ENCODE data around the gene DOK7. TPM values are rescaled to one million over a fixed set of nuclear protein-coding genes. Genes with fewer than 3 reads are reported as not detected.

Gene DOK7
- total and polyA plus RNA-seq, 4 donors = 0.13 to 0.84 (median 0.46) TPM

GRCh38 chr4:3497095-3497494 is 34.0 kb downstream of the DOK7 start:
- H3K27me3 ChIP-seq (ENCODE audit: control insufficient read depth in 4 of 4, insufficient read depth in 4 of 4, low read length in 3 of 4) = no peaks in the 10 kb centered on the region
- TF ChIP-seq HNF4G (IDR thresholded peaks at IDR 0.05) (no peak), YY1 (IDR thresholded peaks at IDR 0.05) (no peak), TAF1 (conservative IDR thresholded peaks at IDR 0.05) (no peak), RXRA (IDR thresholded peaks at IDR 0.05) (no peak), HNF4A (conservative IDR thresholded peaks at IDR 0.05) (no peak), SP1 (IDR thresholded peaks at IDR 0.05) (no peak), MAX (IDR thresholded peaks at IDR 0.05) (no peak), CTCF (IDR thresholded peaks at IDR 0.05; ENCODE audit: low read depth, low read length, missing input control) (no peak), FOXA2 (IDR thresholded peaks at IDR 0.05) (no peak), EGR1 (IDR thresholded peaks at IDR 0.05; ENCODE audit: low read depth in 2 of 2) (no peak)
- no peak overlapping the region for H3K9ac ChIP-seq (ENCODE audit: low read depth in 1 of 2, low read length in 2 of 2)
- no peak overlapping the region for H3K27ac ChIP-seq (ENCODE audit: low read depth in 1 of 2, low read length in 2 of 2)
- no peak for DNase-seq (ENCODE audit: low spot score)
- H3K36me3 ChIP-seq (ENCODE audit: control insufficient read depth in 4 of 4, insufficient read depth in 3 of 4, low read depth in 1 of 4, low read length in 3 of 4) = no peaks in the 10 kb centered on the region
- no peaks in the 10 kb centered on the region for H3K4me1 ChIP-seq (ENCODE audit: control insufficient read depth in 4 of 4, insufficient read depth in 4 of 4, low read length in 3 of 4)
- WGBS = 82% methylated on average over 6 of the region's 6 CpGs
- H3K4me3 ChIP-seq (ENCODE audit: low read depth in 1 of 3, low read length in 3 of 3) = no peak overlapping the region
- no peaks in the 10 kb centered on the region for H3K9me3 ChIP-seq (ENCODE audit: control insufficient read depth in 4 of 4, low read length in 3 of 4)

GRCh38 chr4:3497523-3498389 is 34.6 kb downstream of the DOK7 start:
- Histone ChIP-seq H3K9me3 (ENCODE audit: control insufficient read depth in 4 of 4, low read length in 3 of 4) (no peaks in the 10 kb centered on the region), H3K36me3 (ENCODE audit: control insufficient read depth in 4 of 4, insufficient read depth in 3 of 4, low read depth in 1 of 4, low read length in 3 of 4) (peaks cover 0 to 2% (median 0%) of the 10 kb centered on the region in 4 donors), H3K27ac (ENCODE audit: low read depth in 1 of 2, low read length in 2 of 2) (no peak overlapping the region), H3K4me3 (ENCODE audit: low read depth in 1 of 3, low read length in 3 of 3) (no peak overlapping the region), H3K27me3 (ENCODE audit: control insufficient read depth in 4 of 4, insufficient read depth in 4 of 4, low read length in 3 of 4) (no peaks in the 10 kb centered on the region), H3K4me1 (ENCODE audit: control insufficient read depth in 4 of 4, insufficient read depth in 4 of 4, low read length in 3 of 4) (peaks cover 0 to 3% (median 0%) of the 10 kb centered on the region in 4 donors), H3K9ac (ENCODE audit: low read depth in 1 of 2, low read length in 2 of 2) (no peak overlapping the region)
- DNase-seq (ENCODE audit: low spot score) = no peak
- TF ChIP-seq REST (IDR thresholded peaks at IDR 0.05) = no peak
- TF ChIP-seq EGR1 (IDR thresholded peaks at IDR 0.05; ENCODE audit: low read depth in 2 of 2) = no peak
- TF ChIP-seq HNF4G (IDR thresholded peaks at IDR 0.05) = no peak
- no peak for TF ChIP-seq MAX (IDR thresholded peaks at IDR 0.05)
- 84% methylated on average over 24 of the region's 24 CpGs for WGBS
